Measurements from ENCODE around the gene DNAJB13. TPM values are rescaled to one million over a fixed set of nuclear protein-coding genes. Genes with fewer than 3 reads are reported as not detected.

The DNAJB13 gene
- total RNA-seq, 1 donor from 2014 or later: not detected

DNA sequence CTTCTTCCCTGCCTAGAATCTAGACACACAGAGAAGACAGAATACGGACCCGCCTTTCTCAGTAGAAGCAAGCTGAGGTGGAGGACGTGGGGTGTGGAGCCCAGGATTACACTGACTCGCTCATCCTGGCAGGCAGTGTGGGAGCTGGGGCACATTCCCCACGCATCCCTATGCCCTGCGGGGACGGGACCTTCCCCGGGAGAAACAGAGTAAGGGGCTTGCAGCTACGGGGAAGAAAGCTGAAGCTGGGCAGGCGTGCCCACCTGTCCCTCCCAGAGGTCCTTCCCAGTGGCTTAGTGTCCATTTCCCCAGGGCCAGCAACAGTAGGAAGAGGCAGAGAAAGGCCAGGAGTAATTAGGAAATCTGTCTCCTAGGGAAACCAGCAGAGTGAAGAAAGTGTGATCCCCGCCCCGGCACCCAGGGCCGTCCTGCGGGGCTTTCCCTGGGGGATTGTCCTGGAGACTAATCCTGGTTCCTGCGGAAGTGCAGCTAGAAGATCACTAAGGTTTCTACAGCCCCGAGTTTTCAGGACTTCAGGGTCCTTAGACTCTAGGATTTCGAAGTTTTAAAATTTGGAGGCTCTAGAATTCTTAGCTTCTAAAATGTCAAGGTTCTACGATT lies 7.8 kb downstream of the DNAJB13 start:
- DNase-seq (ENCODE audit: extremely low spot score, unreplicated experiment): no peak
- H3K4me1 Mint-ChIP-seq (ENCODE audit: unreplicated experiment): peaks cover 11% of the 10 kb centered on the region
- no peak overlapping the region for H3K27ac Mint-ChIP-seq (ENCODE audit: unreplicated experiment)
- TF ChIP-seq CTCF (IDR thresholded peaks at IDR 0.05): no peak
- H3K36me3 Mint-ChIP-seq (ENCODE audit: unreplicated experiment): no peaks in the 10 kb centered on the region
- H3K4me3 Mint-ChIP-seq (ENCODE audit: unreplicated experiment): no peak overlapping the region
- H3K27me3 Mint-ChIP-seq (ENCODE audit: unreplicated experiment): no peaks in the 10 kb centered on the region
- no peaks in the 10 kb centered on the region for H3K9me3 Mint-ChIP-seq (ENCODE audit: unreplicated experiment)

- peaks cover 13% of the 10 kb centered on the region for H3K4me1 Mint-ChIP-seq (ENCODE audit: unreplicated experiment)
- H3K27me3 Mint-ChIP-seq (ENCODE audit: unreplicated experiment): no peaks in the 10 kb centered on the region
- no peak for DNase-seq (ENCODE audit: extremely low spot score, unreplicated experiment)
- H3K9me3 Mint-ChIP-seq (ENCODE audit: unreplicated experiment): no peaks in the 10 kb centered on the region
- no peaks in the 10 kb centered on the region for H3K36me3 Mint-ChIP-seq (ENCODE audit: unreplicated experiment)
- no peak overlapping the region for H3K4me3 Mint-ChIP-seq (ENCODE audit: unreplicated experiment)
- H3K27ac Mint-ChIP-seq (ENCODE audit: unreplicated experiment): no peak overlapping the region
- no peak for TF ChIP-seq CTCF (IDR thresholded peaks at IDR 0.05)
Measured at GRCh38 chr11:73961321-73961720, 10.5 kb downstream of the DNAJB13 start.

- no peaks in the 10 kb centered on the region for H3K27me3 Mint-ChIP-seq (ENCODE audit: unreplicated experiment)
- no peak for DNase-seq (ENCODE audit: extremely low spot score, unreplicated experiment)
- no peaks in the 10 kb centered on the region for H3K9me3 Mint-ChIP-seq (ENCODE audit: unreplicated experiment)
- no peak overlapping the region for H3K27ac Mint-ChIP-seq (ENCODE audit: unreplicated experiment)
- H3K4me3 Mint-ChIP-seq (ENCODE audit: unreplicated experiment): no peak overlapping the region
- TF ChIP-seq CTCF (IDR thresholded peaks at IDR 0.05): no peak
- H3K4me1 Mint-ChIP-seq (ENCODE audit: unreplicated experiment): peaks cover 10% of the 10 kb centered on the region
- no peaks in the 10 kb centered on the region for H3K36me3 Mint-ChIP-seq (ENCODE audit: unreplicated experiment)
Measured at GRCh38 chr11:73962101-73962705, 11.4 kb downstream of the DNAJB13 start.

- Mint-ChIP-seq H3K9me3 (ENCODE audit: unreplicated experiment) (no peaks in the 10 kb centered on the region), H3K4me3 (ENCODE audit: unreplicated experiment) (no peak overlapping the region), H3K36me3 (ENCODE audit: unreplicated experiment) (no peaks in the 10 kb centered on the region), H3K4me1 (ENCODE audit: unreplicated experiment) (peaks cover 10% of the 10 kb centered on the region), H3K27me3 (ENCODE audit: unreplicated experiment) (no peaks in the 10 kb centered on the region), H3K27ac (ENCODE audit: unreplicated experiment) (no peak overlapping the region)
- no peak for TF ChIP-seq CTCF (IDR thresholded peaks at IDR 0.05)
- no peak for DNase-seq (ENCODE audit: extremely low spot score, unreplicated experiment)
Measured at GRCh38 chr11:73963861-73964260, 13.0 kb downstream of the DNAJB13 start.

GRCh38 chr11:73965076-73965763 lies 14.4 kb downstream of the DNAJB13 start:
- no peak for DNase-seq (ENCODE audit: extremely low spot score, unreplicated experiment)
- H3K27me3 Mint-ChIP-seq (ENCODE audit: unreplicated experiment): no peaks in the 10 kb centered on the region
- H3K36me3 Mint-ChIP-seq (ENCODE audit: unreplicated experiment): no peaks in the 10 kb centered on the region
- no peak overlapping the region for H3K27ac Mint-ChIP-seq (ENCODE audit: unreplicated experiment)
- H3K4me3 Mint-ChIP-seq (ENCODE audit: unreplicated experiment): no peak overlapping the region
- no peaks in the 10 kb centered on the region for H3K9me3 Mint-ChIP-seq (ENCODE audit: unreplicated experiment)
- no peak for TF ChIP-seq CTCF (IDR thresholded peaks at IDR 0.05)
- H3K4me1 Mint-ChIP-seq (ENCODE audit: unreplicated experiment): peaks cover 13% of the 10 kb centered on the region
